GM12801 (cell line): ENCODE measurements around the gene ERFL.

Experiments used
- CTCF ChIP-seq: IDR thresholded peaks from one replicate; pipeline ENCODE4 v1.5.1; 2011; ENCODE audit warnings: control low read depth; ENCODE audit not compliant: insufficient read length; ENCODE audit errors: extremely low read depth

Gene ERFL

GRCh38 chr19:41893899-41894298 is 34.4 kb downstream of the ERFL start:
- TF ChIP-seq CTCF: no peak

GRCh38 chr19:41892173-41892902 is 35.9 kb downstream of the ERFL start:
- TF ChIP-seq CTCF: no peak

GRCh38 chr19:41890936-41891335 is 37.3 kb downstream of the ERFL start:
- TF ChIP-seq CTCF: no peak

DNA sequence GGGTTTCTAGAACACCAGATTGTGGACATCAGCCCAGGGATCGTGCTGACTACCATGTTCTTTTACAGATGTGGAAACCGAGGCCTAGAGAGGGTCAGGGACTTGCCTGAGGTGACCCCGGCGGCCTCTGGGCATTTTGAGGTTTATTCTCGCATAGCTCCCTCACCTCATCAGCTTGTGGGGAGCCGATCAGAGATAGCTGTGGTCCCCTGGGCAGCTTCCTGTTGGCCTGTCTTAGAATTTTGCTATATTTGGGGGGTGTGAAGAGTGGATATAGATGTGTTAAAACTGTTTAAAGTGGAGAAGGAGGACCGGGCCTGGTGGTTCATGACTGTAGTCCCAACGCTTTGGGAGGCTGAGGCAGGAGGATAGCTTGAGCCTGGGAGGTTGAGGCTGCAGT is 38.4 kb downstream of the ERFL start:
- no peak for TF ChIP-seq CTCF

DNA sequence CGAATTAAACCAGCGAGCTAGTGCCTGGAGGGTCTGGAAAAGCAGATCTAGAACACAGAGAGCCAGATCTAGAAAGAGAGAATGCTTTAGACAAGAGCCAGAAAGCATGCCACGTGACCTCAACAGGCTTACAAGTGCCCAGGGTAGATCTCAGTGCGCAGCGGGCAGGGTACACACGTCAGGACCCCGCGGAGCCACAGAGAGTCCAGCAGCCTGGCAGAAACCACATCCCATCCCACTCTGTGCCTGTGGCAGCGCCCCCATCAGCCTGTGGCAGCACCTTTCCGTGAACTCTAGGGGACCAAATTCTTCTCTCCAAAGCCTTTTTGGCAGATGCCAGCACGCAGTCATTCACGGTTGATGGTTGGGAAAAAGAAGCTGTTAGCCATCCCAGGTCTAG is 39.3 kb downstream of the ERFL start:
- TF ChIP-seq CTCF: no peak

- TF ChIP-seq CTCF: no peak
Observed at GRCh38 chr19:41887711-41888382, 40.4 kb downstream of the ERFL start.

DNA sequence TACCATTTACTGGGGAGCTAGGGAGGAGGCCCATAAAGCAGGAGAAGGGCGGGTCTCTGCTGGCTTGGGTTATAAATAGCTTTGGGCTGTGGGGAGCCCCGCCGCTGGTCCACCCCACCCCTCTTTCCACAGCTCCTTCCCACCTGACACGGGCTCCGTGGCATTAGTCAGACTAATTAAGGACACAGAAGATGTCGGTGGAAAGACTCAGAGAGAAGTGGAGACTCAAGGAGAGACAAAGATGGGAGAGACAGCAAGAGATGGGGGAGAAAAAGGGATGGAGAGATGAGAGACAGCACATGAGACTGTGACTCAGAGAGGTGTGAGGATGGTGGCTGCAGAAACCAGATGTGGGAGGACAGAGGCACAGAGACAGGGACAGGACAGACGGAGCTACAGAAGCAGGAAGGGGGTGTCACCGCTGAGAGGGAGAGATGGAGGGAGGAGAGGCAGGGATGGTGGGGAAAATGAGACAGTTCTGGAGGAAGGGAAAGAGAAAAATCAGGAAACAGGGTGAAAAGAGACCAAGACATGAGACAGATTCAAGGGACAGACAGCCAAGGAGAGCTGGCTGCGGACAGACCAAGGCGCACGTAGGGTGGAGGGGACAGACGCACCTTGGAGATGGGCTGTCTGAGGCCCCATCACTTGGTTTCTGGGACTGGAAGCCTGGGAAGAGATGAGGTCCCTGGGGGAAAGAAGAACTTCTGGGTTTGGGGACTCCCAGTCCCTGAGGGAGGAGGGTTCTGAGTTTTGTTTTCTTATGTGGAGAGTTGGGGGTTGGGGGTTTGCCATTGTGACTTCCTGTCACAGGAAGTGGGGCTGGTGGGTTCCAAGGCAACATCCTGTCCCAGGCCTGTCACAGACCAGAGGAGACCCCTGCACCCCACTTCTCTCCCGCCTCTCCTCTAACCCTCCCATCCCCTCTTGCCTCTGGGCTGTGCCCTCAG is 41.2 kb downstream of the ERFL start:
- no peak for TF ChIP-seq CTCF
